Ovary (tissue), 3 donors: ENCODE data around the gene HIPK3.

Source experiments
- EP300 ChIP-seq: sonication (generic); formaldehyde crosslinking; IDR thresholded peaks from one replicate; pipeline ENCODE4 v1.6.1; 2017; ENCODE audit warnings: antibody characterized with exemption
- POLR2A ChIP-seq: fragments of 450-650 bp; IDR thresholded peaks from one replicate; pipeline ENCODE4 v1.6.1; 2017; ENCODE audit warnings: antibody characterized with exemption, mild to moderate bottlenecking, moderate library complexity
- TF ChIP-seq, protein P1 (sequence below), 3 donors: fragments of 450-650 bp in 2 of 3; fragments of 200-600 bp in 1 of 3; IDR thresholded peaks; one replicate each; pipeline versions ENCODE4 v1.5.1 to v1.8.0; 2016 to 2022; ENCODE audit warnings: antibody characterized with exemption in 3 of 3, mild to moderate bottlenecking in 1 of 3
- donor health status: DM: no; HTN: no; CAD: no.

GRCh38 chr11:33321422-33321821, 64.2 kb downstream of the HIPK3 start:
- TF ChIP-seq POLR2A (no peak), EP300 (no peak)
- TF ChIP-seq, protein P1, sequence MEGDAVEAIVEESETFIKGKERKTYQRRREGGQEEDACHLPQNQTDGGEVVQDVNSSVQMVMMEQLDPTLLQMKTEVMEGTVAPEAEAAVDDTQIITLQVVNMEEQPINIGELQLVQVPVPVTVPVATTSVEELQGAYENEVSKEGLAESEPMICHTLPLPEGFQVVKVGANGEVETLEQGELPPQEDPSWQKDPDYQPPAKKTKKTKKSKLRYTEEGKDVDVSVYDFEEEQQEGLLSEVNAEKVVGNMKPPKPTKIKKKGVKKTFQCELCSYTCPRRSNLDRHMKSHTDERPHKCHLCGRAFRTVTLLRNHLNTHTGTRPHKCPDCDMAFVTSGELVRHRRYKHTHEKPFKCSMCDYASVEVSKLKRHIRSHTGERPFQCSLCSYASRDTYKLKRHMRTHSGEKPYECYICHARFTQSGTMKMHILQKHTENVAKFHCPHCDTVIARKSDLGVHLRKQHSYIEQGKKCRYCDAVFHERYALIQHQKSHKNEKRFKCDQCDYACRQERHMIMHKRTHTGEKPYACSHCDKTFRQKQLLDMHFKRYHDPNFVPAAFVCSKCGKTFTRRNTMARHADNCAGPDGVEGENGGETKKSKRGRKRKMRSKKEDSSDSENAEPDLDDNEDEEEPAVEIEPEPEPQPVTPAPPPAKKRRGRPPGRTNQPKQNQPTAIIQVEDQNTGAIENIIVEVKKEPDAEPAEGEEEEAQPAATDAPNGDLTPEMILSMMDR (IDR thresholded peaks at IDR 0.05) = no peak
